ENCODE data around the gene IL1R2. TPM values are rescaled to one million over a fixed set of nuclear protein-coding genes. Genes with fewer than 3 reads are reported as not detected.

IL1R2 gene
- total RNA-seq, 1 experiment from 2014 or later = 10.1 TPM

DNA sequence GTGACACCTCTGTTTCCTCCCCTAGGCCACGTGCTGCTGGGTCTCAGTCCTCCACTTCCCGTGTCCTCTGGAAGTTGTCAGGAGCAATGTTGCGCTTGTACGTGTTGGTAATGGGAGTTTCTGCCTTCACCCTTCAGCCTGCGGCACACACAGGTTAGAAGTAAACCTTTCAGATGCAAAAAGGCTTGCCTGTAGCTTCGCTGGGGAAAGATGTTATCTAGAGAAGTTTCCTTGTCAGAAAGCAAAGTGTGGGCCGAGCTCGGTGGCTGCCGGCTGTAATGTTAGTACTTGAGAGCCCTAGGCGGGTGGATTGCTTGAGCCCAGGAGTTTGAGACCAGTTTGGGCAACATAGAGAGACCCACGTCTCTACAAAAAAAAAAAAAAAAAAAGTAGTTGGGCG is 16.7 kb downstream of the IL1R2 start:
- ChIA-PET CTCF (no interaction called here), POLR2A (no interaction called here)
- peaks cover 6% of the 10 kb centered on the region for H3K36me3 Mint-ChIP-seq (ENCODE audit: insufficient read depth, unreplicated experiment)
- H3K4me1 ChIP-seq = 0 out of 2 replicates have a peak, but pooled peaks cover 4% of the 10 kb centered on the region
- H3K4me3 ChIP-seq (ENCODE audit: low read depth, low read length) = no peak overlapping the region
- no TSS peak for BruUV-seq (replicated peaks)
- intact Hi-C loops (cut with micrococcal nuclease; ENCODE audit: unreplicated experiment) = loop anchor here (5.0 kb wide), 1 partner anchor 434 kb away; no protein-coding TSS in a partner anchor
- H3K27me3 Mint-ChIP-seq (ENCODE audit: insufficient read depth, unreplicated experiment) = no peaks in the 10 kb centered on the region
- H3K27me3 ChIP-seq (replicated peaks; ENCODE audit: control insufficient read depth, insufficient read depth, low read length) = no peaks in the 10 kb centered on the region
- no peak overlapping the region for H3K4me3 Mint-ChIP-seq (ENCODE audit: unreplicated experiment)
- no peaks in the 10 kb centered on the region for H3K4me1 Mint-ChIP-seq (ENCODE audit: low read depth, unreplicated experiment)
- DNase-seq = no peak
- peaks cover 7% of the 10 kb centered on the region for H3K9me3 Mint-ChIP-seq (ENCODE audit: unreplicated experiment)
- TF ChIP-seq, protein P1, sequence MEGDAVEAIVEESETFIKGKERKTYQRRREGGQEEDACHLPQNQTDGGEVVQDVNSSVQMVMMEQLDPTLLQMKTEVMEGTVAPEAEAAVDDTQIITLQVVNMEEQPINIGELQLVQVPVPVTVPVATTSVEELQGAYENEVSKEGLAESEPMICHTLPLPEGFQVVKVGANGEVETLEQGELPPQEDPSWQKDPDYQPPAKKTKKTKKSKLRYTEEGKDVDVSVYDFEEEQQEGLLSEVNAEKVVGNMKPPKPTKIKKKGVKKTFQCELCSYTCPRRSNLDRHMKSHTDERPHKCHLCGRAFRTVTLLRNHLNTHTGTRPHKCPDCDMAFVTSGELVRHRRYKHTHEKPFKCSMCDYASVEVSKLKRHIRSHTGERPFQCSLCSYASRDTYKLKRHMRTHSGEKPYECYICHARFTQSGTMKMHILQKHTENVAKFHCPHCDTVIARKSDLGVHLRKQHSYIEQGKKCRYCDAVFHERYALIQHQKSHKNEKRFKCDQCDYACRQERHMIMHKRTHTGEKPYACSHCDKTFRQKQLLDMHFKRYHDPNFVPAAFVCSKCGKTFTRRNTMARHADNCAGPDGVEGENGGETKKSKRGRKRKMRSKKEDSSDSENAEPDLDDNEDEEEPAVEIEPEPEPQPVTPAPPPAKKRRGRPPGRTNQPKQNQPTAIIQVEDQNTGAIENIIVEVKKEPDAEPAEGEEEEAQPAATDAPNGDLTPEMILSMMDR (IDR thresholded peaks at IDR 0.05; ENCODE audit: insufficient read depth in 1 of 2, low read depth in 1 of 2, low read length in 1 of 2, severe bottlenecking in 1 of 2, unreplicated experiment in 1 of 2) = no peak
- no peak overlapping the region for H3K27ac Mint-ChIP-seq (ENCODE audit: unreplicated experiment)
- H3K9me3 ChIP-seq = no peaks in the 10 kb centered on the region; the same call in 1 of the 2 replicates
- H3K36me3 ChIP-seq (ENCODE audit: control insufficient read depth, insufficient read depth, low read length) = no peaks in the 10 kb centered on the region

DNA sequence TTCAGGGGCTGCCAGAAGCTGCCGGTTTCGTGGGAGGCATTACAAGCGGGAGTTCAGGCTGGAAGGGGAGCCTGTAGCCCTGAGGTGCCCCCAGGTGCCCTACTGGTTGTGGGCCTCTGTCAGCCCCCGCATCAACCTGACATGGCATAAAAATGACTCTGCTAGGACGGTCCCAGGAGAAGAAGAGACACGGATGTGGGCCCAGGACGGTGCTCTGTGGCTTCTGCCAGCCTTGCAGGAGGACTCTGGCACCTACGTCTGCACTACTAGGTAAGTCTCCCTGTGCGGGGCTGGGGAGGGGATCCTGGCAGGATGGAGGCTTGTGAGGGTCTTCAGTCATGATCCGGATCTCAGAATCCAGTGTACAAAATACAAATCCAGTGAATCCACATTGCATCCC is 17.8 kb downstream of the IL1R2 start:
- Histone ChIP-seq H3K9me3 (no peaks in the 10 kb centered on the region; the same call in 1 of the 2 replicates), H3K27me3 (replicated peaks; ENCODE audit: control insufficient read depth, insufficient read depth, low read length) (no peaks in the 10 kb centered on the region), H3K4me1 (0 out of 2 replicates have a peak, but pooled peaks cover 4% of the 10 kb centered on the region), H3K36me3 (ENCODE audit: control insufficient read depth, insufficient read depth, low read length) (no peaks in the 10 kb centered on the region), H3K4me3 (ENCODE audit: low read depth, low read length) (no peak overlapping the region)
- CTCF ChIA-PET = no interaction called here
- H3K36me3 Mint-ChIP-seq (ENCODE audit: insufficient read depth, unreplicated experiment) = peaks cover 6% of the 10 kb centered on the region
- H3K27me3 Mint-ChIP-seq (ENCODE audit: insufficient read depth, unreplicated experiment) = no peaks in the 10 kb centered on the region
- no peak overlapping the region for H3K27ac Mint-ChIP-seq (ENCODE audit: unreplicated experiment)
- TF ChIP-seq, protein P1 (IDR thresholded peaks at IDR 0.05; ENCODE audit: insufficient read depth in 1 of 2, low read depth in 1 of 2, low read length in 1 of 2, severe bottlenecking in 1 of 2, unreplicated experiment in 1 of 2) = no peak
- peaks cover 9% of the 10 kb centered on the region for H3K9me3 Mint-ChIP-seq (ENCODE audit: unreplicated experiment)
- no peaks in the 10 kb centered on the region for H3K4me1 Mint-ChIP-seq (ENCODE audit: low read depth, unreplicated experiment)
- no peak for DNase-seq
- POLR2A ChIA-PET = no interaction called here
- no TSS peak for BruUV-seq (replicated peaks)
- intact Hi-C loops (cut with micrococcal nuclease; ENCODE audit: unreplicated experiment) = loop anchor here (5.0 kb wide), 1 partner anchor 433 kb away; no protein-coding TSS in a partner anchor
- no peak overlapping the region for H3K4me3 Mint-ChIP-seq (ENCODE audit: unreplicated experiment)

DNA sequence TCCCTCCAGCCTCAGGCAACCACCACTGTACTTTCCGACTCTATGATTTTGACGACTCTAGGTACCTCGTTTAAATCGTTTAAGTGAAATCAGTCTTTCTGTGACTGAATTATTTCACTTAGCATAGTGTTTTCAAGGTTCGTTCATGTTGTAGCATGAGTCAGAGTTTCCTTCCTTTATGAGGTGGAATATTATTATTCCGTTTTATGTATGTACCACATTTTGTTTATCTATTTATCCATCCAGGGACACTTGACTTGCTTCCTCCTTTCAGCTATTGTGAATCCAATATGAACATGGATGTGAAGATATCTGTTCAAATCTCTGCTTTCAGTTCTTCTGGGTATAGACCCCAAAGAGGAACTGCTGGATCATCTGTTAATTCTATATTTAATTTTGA is 19.1 kb downstream of the IL1R2 start:
- CTCF ChIA-PET = interaction anchor here (0.7 kb wide), 1 partner anchor 1136 kb away, joined by 3 read pairs; no protein-coding TSS in a partner anchor
- no peaks in the 10 kb centered on the region for H3K27me3 ChIP-seq (replicated peaks; ENCODE audit: control insufficient read depth, insufficient read depth, low read length)
- Mint-ChIP-seq H3K9me3 (ENCODE audit: unreplicated experiment) (peaks cover 9% of the 10 kb centered on the region), H3K4me3 (ENCODE audit: unreplicated experiment) (no peak overlapping the region), H3K27me3 (ENCODE audit: insufficient read depth, unreplicated experiment) (no peaks in the 10 kb centered on the region), H3K4me1 (ENCODE audit: low read depth, unreplicated experiment) (no peaks in the 10 kb centered on the region), H3K36me3 (ENCODE audit: insufficient read depth, unreplicated experiment) (peaks cover 6% of the 10 kb centered on the region), H3K27ac (ENCODE audit: unreplicated experiment) (no peak overlapping the region)
- H3K36me3 ChIP-seq (ENCODE audit: control insufficient read depth, insufficient read depth, low read length) = no peaks in the 10 kb centered on the region
- 0 out of 2 replicates have a peak, but pooled peaks cover 4% of the 10 kb centered on the region for H3K4me1 ChIP-seq
- POLR2A ChIA-PET = no interaction called here
- intact Hi-C loops (cut with micrococcal nuclease; ENCODE audit: unreplicated experiment) = no loop called here
- H3K9me3 ChIP-seq = no peaks in the 10 kb centered on the region; the same call in 1 of the 2 replicates
- no peak for DNase-seq
- no TSS peak for BruUV-seq (replicated peaks)
- TF ChIP-seq, protein P1 (IDR thresholded peaks at IDR 0.05; ENCODE audit: insufficient read depth in 1 of 2, low read depth in 1 of 2, low read length in 1 of 2, severe bottlenecking in 1 of 2, unreplicated experiment in 1 of 2) = no peak
- no peak overlapping the region for H3K4me3 ChIP-seq (ENCODE audit: low read depth, low read length)
